Panc1 (cell line): ENCODE data around the gene UQCR11.

ENCODE experiments used
- TF ChIP-seq, protein P1 (sequence below): fragments of 450-650 bp; IDR thresholded peaks from 2 replicates; pipeline ENCODE4 v1.5.1; 2017; ENCODE audit warnings: mild to moderate bottlenecking
- TF ChIP-seq, protein P2 (sequence below), 2 experiments: IDR thresholded peaks; 2 replicates each; pipeline ENCODE4 v1.6.1; 2011 to 2012; ENCODE audit warnings: low read depth in 2 of 2, control low read depth in 1 of 2, low read length in 1 of 2, mild to moderate bottlenecking in 1 of 2, moderate library complexity in 1 of 2; ENCODE audit not compliant: insufficient read depth in 1 of 2

DNA sequence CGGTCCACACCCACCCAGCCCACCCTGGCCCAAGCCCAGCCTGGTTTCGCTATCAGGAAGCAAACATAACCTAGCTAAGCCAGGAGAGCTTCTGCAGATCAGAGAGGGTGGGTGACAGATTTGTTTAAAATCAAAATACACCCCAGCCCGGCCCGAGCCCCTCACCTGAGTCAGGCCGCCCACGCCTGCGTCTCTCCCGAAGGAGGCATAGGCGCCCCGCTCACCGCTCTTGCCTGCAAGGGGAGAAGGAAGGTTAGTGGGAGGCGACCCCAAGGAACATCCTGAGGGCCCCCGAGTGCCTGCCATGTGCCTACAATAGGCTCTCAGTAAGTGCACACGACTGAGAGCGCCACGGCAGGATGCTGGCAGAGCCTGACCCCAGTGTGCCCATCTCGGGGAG is 21.9 kb upstream of the UQCR11 start:
- TF ChIP-seq, protein P1, sequence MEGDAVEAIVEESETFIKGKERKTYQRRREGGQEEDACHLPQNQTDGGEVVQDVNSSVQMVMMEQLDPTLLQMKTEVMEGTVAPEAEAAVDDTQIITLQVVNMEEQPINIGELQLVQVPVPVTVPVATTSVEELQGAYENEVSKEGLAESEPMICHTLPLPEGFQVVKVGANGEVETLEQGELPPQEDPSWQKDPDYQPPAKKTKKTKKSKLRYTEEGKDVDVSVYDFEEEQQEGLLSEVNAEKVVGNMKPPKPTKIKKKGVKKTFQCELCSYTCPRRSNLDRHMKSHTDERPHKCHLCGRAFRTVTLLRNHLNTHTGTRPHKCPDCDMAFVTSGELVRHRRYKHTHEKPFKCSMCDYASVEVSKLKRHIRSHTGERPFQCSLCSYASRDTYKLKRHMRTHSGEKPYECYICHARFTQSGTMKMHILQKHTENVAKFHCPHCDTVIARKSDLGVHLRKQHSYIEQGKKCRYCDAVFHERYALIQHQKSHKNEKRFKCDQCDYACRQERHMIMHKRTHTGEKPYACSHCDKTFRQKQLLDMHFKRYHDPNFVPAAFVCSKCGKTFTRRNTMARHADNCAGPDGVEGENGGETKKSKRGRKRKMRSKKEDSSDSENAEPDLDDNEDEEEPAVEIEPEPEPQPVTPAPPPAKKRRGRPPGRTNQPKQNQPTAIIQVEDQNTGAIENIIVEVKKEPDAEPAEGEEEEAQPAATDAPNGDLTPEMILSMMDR = no peak
- TF ChIP-seq, protein P2, sequence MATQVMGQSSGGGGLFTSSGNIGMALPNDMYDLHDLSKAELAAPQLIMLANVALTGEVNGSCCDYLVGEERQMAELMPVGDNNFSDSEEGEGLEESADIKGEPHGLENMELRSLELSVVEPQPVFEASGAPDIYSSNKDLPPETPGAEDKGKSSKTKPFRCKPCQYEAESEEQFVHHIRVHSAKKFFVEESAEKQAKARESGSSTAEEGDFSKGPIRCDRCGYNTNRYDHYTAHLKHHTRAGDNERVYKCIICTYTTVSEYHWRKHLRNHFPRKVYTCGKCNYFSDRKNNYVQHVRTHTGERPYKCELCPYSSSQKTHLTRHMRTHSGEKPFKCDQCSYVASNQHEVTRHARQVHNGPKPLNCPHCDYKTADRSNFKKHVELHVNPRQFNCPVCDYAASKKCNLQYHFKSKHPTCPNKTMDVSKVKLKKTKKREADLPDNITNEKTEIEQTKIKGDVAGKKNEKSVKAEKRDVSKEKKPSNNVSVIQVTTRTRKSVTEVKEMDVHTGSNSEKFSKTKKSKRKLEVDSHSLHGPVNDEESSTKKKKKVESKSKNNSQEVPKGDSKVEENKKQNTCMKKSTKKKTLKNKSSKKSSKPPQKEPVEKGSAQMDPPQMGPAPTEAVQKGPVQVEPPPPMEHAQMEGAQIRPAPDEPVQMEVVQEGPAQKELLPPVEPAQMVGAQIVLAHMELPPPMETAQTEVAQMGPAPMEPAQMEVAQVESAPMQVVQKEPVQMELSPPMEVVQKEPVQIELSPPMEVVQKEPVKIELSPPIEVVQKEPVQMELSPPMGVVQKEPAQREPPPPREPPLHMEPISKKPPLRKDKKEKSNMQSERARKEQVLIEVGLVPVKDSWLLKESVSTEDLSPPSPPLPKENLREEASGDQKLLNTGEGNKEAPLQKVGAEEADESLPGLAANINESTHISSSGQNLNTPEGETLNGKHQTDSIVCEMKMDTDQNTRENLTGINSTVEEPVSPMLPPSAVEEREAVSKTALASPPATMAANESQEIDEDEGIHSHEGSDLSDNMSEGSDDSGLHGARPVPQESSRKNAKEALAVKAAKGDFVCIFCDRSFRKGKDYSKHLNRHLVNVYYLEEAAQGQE (IDR thresholded peaks at IDR 0.05; ENCODE audit: insufficient read depth in 1 of 2, low read depth in 2 of 2, low read length in 1 of 2) = no peak
